Retina (tissue), 1 donor: ENCODE data around the gene LRMDA.

ENCODE experiments used
- DNase-seq: peaks from one replicate; pipeline ENCODE4 v3.0.0-alpha.2; 2016

Gene LRMDA

DNA sequence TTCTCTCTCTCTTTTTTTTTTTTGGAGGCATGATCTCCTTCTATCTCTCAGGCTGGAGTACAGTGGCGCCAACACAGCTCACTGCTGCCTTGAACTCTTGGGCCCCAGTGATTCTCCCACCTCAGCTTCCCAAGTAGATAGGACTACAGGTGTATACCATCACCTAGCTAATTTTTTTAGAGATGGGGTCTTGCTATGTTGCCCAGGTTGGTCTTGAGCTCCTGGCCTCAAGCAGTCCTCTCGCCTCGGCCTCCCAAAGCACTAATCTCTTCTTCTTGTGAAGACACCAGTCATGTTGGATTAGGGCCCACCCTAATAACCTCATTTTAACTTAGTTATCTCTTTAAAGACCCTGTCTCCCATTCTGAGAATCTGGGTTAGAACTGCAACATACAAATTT is 45.6 kb downstream of the LRMDA start:
- no peak for DNase-seq

DNA sequence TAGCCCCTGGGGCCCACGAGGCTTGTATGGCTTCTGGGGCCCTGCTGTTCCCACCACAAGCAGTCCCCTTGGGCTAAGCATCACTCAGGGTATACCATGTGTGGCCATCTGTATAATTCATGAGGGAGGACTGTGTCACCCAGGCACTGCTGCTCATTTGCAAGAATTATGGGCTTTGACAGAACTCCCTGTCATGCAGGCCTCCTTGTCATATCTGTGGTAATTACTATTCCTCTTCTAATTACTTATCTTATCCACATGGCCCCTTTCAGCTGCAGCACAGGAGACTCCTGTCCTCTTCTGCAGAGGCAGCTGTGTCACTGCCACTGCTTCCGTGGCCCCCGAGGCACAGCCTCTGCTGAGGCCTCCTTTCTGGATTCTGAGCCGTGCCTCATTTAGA is 46.3 kb downstream of the LRMDA start:
- peak; percentile 17 for DNase-seq

DNA sequence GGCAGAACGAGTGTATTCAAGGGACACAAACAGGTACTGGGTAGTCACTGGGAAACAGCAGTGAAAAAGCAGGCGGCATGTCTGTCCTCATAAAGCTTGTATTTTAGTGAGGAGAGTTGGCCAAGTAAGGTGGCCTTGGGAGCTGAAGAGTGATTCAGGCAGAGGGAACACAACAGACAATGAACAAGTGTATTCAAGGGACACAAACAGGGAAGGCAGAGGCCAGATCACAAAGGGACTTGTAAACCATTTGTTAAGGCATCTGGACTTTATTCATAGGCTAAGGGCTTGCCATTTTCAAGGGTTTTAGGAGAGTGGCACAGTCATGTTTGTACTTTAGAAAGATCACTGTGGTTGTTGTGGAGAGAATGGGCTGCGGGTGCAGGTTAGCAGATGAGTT is 49.0 kb downstream of the LRMDA start:
- DNase-seq: no peak

DNA sequence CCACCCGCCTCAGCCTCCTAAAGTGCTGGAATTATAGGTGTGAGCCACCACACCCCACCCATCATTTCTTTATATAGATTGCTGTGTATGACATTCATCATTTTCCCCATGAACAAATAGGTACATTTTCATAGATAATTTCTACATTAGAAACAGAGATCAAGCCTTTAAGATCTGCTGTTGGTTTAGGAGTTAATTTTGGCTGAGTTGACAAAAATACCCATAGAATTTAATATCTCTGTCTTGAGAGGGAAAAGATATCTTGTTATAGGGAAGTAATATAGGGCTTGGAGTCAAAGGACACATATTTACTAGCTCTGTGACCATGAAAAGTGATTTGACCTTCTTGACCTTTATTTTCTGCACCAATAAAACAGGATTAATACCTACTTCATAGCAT is 51.8 kb downstream of the LRMDA start:
- DNase-seq: no peak

DNA sequence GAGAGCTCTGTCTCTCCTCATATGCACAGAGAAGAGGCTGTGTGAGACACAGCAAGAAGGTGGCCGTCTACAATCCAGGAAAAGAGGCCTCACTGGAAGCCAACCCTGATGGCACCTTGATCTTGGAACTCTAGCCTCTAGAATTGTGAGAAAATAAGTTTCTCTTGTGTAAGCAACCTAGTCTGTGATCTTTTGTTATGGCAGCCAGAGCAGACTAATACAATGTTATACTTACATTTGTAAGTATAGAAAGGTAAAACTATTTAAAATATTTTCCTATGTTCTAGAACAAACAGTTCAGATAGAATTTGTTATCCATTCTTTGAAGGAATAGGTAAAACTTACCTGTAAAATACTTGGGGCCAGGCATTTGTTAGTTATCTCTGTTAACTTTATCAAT is 53.3 kb downstream of the LRMDA start:
- no peak for DNase-seq

DNA sequence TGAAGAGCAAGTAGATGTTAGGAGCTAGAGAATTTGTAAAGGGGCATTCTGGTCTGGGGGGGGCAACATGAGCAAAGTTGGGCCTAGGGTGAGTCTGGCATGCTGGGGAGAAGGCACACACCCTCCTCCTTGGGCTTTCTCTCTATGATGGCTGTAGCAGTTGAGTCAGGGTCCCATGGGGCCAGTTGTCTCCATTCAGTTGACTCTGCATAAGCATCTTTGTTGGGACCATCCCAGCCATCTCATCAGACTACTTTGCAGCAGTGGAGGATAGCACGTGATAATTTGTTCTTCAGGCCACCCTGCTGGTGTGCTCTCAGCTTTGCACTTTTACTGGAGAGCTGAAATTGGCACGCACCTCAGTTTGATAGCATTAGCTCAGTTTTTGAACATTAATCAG is 55.2 kb downstream of the LRMDA start:
- DNase-seq: no peak

DNA sequence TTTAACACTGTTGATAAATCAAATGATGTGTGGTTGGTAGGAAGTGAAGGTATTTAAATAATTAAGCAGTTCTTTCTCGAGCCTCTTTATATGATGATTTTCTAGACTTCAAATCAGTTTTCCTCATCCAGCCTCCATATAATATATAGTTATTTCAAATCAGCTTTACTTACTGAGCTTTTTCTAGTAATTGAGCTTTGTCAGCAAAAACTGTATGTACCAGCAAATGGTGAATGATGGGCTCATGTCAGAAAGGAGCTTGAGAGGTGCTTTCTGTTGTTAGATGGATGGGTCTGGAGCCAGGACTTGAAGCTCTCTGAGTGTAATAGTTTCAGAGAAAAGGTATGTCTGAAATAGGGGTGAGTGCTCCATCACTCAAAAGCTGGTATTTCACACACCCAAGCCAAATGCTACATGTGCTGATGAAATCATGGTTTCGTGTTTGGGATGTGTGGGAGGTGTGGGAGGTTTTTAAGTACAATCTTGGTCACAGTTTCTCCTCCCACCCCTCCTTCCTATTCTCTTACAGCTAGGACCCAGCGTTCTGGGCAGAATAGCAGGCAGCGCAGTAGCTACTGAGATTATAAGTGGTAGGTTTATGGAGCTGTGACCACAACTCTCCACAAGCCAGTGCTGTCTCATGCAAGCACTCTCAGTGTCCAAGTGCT is 55.8 kb downstream of the LRMDA start:
- DNase-seq: no peak

DNA sequence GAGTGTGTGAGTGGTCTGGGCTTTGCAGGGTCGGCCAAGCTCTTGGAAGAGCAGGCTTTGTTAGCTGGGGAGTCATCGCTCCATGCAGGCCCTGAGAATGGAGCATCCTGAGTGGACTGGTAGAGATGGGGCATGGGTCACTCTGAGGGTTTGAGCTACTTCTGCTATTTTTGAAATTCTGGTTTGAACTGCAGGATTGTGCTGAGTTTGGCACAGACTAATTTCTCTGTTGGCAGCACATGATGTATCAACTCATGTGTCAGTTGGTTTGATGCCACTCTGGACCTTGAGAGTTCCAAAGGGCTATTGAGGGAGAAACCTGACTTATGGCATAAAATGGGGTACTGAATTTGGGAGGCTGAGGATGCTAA is 56.3 kb downstream of the LRMDA start:
- no peak for DNase-seq

DNA sequence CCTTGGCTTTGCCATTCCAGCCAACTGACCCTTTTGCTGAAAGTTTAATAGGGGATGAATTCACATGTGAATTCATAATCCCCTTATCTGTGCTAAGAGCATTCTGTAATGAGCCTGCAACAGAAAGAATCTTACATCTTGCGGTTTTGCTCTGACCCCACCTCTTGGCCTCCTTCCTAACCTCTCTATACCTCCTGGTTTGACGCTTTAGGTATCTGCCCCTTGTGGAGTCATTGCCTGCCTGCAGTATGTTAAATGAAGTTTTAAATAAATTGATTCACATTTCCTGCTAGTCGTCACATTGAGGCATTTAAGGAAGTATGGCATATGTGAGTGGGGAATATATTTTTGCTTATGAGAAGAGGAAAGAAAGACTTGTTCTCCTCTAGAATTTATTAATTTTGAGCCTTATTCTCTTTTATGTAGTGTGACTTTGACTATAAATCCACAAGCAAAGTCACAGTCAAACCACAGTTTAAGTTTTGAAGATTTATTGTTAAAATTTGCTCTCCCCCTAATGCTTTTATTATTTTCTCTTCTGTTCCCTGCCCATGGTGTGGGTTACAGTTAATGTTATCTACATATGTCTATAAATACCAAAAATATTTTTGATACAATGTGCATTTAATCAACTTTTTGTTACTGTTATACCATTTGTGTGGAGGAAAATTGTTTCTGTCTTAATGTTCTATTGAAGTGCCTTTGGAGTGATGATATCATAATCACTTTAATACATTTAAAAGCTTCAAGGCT is 60.9 kb downstream of the LRMDA start:
- no peak for DNase-seq

DNA sequence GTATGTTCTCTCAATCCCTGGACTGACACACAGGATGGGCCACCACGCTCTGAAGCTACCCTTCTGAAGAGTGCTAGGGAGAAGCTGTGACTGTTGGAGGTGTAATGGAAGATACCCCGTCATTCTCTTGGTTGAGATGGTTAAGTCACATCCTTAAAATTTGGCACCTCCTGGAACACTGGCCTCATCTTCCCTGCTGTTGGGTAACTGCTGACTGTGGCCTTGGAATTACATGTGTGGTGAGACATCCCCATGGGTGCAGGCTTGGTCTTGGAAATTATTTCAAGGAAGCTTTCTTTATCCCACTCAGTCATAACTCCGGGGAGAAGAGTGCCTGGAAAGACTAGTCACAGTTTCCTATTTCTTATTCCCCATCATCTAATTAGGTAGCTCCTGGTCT is 62.0 kb downstream of the LRMDA start:
- DNase-seq: no peak

DNA sequence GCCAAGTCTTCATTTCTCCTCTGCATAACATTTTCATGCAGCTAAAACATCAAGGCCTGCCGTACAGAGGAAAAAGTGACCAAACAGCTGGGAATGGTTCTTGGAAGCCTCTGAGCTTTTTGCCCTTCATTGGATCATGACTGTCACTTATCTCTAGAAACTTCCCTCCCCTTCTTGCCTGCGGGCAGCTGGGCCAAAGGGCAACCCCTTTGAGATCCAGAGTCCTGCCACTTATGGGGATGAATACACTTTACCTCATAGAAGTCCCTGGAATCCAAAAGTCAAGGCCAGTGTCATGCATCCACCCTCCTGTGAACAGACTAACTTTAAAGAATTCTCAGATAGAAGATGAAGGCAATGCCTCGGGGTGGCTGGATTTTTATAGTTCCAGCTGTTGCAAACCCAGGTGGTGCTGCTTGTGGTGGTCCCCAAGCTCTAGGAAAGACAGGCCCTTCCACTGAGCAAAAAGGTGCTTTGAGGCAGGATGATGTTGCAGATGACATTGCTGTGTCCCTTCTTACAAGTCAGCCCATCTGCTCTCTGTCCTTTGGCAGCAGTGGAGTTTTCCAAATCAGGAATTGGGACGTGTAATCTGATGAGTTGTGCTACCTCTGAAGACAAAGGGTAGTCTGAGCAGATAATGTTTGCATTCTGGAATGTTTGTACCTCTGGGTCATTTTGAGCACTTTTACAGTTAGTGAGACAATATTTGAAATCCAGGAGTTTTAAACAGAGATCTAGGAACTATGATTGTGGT is 64.2 kb downstream of the LRMDA start:
- DNase-seq: no peak

DNA sequence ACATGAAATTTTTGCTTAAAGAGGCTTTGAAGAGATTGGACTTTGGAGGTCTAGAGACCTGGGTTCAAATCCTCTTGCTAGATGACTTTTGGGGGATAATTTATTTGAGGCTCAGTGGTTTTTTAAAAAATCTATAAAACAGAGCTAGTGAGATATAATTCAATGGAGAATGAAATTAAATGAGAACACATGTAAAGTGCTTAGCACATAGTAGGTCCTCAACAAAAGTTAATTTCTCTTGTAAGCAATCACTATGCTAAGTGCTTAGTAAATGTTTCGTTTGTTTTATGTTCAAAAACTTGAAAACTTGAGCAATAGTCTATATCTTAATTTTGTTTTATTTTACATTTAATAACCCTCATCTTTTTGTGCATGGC is 64.8 kb downstream of the LRMDA start:
- DNase-seq: no peak

DNA sequence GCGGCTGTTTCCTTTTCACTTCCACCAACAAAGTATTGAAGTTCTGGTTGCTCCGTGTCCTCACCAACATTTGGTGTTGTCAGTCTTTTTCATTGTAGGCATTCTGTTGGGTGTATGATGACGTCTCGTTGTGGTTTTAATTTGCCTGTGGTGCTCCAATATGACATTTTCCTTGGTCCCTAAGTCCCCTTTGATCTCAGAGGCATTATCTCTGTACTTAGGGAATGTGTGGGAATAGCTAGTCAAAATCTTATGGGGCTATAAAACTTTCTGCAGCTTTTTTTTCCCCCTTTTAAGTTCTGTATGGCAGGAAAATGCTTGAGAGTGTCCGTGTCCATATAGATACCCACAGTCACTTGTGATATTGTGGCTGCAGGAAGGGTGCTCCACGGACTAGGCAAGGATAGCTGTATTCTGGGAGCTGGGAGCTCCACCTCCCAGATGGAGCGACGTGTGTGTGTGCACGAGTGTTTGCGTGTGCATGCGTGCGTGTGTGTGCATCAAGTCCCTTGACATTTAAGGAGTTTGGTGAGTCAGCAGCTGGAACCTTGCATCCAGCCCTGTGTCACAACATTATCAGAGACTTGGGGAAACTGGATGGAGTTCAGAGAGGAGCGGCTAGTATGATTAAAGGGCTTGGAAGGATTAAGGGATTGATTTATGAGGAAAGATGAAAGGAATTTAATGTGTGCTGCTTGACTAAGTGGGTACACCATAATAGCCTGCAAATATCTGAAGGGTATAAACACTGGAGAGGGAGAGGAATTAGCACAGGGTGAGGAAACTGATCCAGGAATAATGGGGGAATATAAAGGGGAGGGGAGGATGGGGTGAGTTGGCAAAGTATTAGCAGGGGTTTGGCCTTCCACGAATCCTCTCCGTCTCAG is 66.8 kb downstream of the LRMDA start:
- DNase-seq: no peak

DNA sequence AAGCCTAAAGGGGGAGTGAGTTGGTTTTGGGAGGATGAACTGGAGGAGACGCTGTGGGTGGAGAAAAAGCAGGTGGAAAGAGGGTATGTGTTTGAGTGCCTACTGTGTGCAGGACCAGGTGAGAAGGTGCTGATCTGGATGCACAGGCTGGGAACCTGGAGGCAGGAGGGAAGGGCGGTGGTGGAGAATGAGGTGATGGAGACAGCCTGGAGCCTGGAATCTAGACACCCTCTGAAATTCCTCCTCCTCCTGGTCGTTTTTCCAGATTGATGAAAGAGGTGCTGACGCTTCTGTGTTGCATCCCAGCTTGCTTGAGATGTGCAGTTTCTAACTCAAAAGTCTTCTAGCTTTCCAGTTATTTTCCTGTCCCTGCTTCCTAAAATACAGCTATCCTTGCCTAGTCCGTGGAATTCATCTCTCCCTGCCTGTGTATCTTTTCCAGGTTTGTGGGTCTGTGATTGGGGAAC is 67.5 kb downstream of the LRMDA start:
- DNase-seq: no peak

DNA sequence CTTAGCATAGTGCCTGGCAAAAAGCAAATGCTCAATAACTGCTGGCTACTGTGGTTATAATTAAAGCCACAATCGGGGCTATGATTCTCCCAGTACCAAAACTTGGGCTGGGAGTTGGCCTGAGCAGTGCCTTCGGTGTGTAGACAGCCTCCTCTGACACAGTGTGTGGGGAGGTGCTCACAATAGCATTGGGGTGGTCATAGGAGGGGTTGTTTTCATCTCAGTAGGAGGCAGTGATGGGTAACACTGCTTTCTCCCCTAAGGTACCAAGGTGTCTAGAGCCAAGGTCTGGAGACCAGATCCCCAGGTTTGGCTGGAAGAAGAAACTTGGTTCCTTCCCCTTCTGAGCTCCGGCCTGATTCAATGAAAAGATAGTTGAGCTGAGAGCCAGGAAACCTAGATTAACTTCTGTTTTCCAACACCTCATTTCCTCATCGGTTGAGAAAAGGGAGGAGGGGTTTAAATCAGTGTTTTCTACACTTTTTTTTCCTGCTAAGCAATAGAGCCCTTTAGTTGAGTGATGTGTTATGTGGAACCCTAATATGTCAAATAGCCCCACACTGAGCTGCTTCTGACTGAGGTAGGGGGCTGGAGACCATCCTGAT is 68.2 kb downstream of the LRMDA start:
- no peak for DNase-seq

DNA sequence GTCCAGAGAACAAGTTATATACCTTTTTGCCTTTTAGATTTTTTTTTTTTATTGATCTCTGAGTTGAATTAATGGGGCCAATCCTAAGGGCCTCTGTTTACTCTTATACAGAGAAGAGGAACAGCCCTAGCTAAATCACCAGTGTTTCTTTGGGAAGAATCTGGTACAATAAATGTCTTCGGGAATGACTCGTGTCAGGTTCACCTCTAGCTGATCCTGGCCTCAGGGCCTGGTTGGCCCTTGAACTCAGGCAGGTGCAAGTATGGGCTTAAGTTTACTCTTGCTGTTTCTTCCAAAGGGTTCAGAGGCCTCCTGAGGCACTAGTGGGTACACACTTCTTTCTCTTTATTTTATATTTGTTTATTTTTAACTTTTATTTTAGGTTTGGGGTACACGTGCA is 71.0 kb downstream of the LRMDA start:
- DNase-seq: no peak

DNA sequence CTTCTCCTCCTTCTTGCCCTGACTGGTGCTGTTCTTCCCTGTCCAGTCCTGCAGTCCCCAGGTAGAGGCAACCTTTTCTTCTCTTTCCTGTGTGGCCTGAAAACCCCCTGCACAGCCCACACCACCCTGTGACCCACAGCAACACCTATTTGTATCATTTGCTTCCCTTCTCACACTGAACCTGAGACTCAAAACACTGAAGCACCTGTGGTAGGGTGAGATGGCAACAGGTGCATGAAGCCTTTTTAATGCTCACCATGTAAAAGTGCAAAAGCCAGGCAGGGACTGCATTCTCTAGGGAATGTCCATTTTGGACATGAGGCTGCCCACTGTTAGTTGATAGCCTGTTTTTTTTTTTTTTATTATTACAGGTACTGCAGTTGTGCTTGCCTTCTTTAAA is 71.4 kb downstream of the LRMDA start:
- no peak for DNase-seq

DNA sequence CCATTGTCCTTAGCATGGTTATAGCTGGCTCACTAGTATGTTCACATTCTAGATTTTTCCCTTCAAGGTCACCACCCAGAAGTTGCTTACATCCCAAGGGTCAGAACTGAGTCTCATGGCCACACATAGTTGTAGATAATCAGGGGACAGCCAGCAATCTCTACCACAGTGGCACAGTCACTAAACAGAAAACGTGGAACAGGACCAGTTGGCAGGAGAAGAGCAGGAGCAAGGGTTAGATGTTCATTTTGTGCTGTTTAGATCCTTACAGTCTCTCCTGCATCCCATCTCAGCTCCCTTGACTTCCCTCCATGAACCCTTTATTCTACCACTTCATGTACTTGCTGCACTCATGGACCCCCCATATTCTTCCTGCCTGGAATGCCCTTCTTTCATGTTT is 73.9 kb downstream of the LRMDA start:
- no peak for DNase-seq

DNA sequence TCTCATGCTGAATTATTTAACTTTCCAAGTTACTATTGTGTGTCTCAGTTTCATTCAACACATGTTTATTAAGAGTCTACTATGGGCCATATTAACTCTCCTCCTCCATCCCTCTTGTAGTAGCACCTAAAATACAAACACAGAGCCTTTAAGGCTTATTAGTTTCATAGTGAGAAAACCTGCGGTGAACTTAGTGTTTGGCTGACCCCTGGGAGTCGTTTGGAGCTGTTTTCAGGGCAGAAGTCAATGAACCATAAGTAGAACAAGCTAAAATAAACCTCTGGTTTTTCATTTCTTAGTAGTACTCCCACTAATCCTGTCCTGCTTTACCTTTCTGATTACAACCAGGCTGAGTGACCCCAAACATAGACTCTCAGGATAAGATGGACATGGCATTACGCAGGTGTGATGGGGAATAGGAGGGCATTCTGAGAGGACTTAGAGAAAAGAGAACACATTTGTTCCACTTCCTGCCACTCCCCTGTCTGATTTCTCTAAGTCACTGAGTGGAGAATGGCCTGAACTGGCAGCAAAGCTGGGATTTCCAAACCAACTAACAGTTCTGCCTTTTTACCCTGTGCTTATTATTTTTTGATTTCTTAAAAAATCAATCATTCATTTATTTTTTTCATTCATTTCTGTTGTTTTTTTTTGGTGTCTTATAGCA is 74.5 kb downstream of the LRMDA start:
- DNase-seq: no peak

DNA sequence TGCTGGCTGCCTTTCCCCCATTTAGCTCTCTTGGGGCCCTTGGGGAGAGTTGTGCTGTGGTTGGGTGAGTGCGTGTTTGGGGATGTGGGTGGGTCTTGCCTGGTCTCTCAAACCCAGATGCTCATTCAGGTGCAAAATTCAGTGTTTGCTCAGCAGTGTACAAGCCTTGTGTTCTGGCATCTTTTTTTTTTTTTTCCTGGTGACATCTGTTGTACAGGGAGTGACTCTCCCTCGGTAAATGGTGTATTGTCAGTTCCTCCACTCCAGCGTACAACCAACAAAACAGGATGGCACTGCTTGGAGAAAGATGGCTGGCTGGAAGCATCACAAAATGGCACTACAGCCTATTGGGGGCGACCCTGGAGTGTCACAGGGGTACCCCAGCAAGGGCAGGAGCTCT is 75.5 kb downstream of the LRMDA start:
- no peak for DNase-seq

DNA sequence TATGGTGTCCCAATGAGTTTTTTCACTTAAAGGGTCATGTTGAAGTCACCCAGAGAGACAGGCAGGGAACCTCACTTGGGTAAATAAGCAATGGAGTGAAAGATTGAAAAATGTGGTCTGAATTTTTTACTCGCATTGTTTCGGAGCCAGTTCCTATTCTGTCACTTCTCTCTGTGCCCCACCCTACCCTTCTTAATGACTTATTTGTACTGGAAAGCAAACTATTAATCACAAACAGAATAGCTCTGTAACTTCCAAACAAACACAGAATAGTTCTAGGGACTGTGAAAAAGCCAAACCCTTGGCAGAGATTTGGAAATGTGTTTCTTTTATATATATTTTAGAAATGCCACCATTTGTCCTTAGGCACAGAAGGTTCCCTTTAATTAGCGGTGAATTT is 76.0 kb downstream of the LRMDA start:
- no peak for DNase-seq

DNA sequence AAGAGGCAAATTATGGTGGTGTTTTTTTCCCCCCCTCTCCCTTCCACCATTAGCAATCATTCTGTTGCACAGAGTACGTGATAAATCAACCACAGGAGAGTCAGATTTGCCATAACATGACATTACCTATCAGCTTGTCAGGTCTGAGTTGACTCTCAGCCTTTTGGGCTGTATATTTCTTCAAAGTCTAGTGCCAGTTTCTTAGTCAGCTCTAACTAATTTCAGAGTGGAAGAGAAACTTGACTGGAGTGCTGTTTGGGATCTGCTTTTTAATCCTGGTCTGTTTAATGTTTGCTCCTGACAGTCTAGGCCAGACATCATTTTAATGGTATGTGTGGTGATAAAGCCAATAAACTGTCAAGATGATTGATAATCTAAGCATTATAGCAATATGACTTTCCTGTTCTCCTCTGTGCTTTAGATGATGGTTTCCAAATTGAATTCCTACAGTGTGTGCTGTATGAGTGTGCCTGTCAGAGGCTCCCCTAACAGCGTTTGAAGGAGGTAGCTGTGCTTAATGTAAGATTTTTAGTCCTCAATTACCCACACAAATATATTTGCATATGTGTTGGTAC is 76.9 kb downstream of the LRMDA start:
- no peak for DNase-seq
